Tibial nerve (tissue), 4 donors: ENCODE results near the gene LAMB4.

Source experiments
- EP300 ChIP-seq, 2 donors: sonication (generic); formaldehyde crosslinking; IDR thresholded peaks; one replicate each; pipeline ENCODE4 v1.6.1; 2017; ENCODE audit warnings: antibody characterized with exemption in 2 of 2, mild to moderate bottlenecking in 1 of 2
- POLR2A ChIP-seq, 2 donors: fragments of 450-650 bp; IDR thresholded peaks; one replicate each; pipeline ENCODE4 v1.6.1; 2017; ENCODE audit warnings: antibody characterized with exemption in 2 of 2, mild to moderate bottlenecking in 2 of 2, moderate library complexity in 2 of 2
- TF ChIP-seq, protein P1 (sequence below), 5 experiments: fragments of 200-600 bp in 3 of 5; fragments of 450-650 bp in 2 of 5; sonication (generic) in 3 of 5; IDR thresholded peaks; one replicate each; pipeline ENCODE4 v1.5.1; 2016 to 2019; ENCODE audit warnings: antibody characterized with exemption in 5 of 5, mild to moderate bottlenecking in 3 of 5, moderate library complexity in 2 of 5

DNA sequence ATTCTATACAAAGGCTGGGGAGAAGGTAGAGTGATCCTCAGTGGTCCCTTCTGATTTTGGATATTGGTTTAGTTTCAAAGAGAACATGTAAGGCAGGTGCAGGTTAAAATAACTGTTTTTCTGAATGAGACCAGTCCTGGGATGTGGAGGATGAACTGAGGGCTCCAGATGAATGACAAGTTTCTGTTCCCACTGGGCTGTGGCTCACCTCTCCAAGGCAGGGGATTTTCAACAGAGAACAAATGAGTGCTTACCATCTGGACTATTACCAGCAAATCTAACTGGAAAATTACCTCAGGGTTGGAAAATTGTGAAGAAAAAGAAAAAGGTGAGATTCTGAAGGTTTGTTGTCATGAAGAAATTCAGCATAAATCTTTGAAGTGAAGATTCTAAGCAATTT, 8.0 kb downstream of the LAMB4 start:
- TF ChIP-seq, protein P1, sequence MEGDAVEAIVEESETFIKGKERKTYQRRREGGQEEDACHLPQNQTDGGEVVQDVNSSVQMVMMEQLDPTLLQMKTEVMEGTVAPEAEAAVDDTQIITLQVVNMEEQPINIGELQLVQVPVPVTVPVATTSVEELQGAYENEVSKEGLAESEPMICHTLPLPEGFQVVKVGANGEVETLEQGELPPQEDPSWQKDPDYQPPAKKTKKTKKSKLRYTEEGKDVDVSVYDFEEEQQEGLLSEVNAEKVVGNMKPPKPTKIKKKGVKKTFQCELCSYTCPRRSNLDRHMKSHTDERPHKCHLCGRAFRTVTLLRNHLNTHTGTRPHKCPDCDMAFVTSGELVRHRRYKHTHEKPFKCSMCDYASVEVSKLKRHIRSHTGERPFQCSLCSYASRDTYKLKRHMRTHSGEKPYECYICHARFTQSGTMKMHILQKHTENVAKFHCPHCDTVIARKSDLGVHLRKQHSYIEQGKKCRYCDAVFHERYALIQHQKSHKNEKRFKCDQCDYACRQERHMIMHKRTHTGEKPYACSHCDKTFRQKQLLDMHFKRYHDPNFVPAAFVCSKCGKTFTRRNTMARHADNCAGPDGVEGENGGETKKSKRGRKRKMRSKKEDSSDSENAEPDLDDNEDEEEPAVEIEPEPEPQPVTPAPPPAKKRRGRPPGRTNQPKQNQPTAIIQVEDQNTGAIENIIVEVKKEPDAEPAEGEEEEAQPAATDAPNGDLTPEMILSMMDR (IDR thresholded peaks at IDR 0.05): no peak
- TF ChIP-seq POLR2A (IDR thresholded peaks at IDR 0.05) (no peak), EP300 (IDR thresholded peaks at IDR 0.05) (no peak)
